ENCODE results near the gene ZNF618.

ZNF618 gene, protein sequence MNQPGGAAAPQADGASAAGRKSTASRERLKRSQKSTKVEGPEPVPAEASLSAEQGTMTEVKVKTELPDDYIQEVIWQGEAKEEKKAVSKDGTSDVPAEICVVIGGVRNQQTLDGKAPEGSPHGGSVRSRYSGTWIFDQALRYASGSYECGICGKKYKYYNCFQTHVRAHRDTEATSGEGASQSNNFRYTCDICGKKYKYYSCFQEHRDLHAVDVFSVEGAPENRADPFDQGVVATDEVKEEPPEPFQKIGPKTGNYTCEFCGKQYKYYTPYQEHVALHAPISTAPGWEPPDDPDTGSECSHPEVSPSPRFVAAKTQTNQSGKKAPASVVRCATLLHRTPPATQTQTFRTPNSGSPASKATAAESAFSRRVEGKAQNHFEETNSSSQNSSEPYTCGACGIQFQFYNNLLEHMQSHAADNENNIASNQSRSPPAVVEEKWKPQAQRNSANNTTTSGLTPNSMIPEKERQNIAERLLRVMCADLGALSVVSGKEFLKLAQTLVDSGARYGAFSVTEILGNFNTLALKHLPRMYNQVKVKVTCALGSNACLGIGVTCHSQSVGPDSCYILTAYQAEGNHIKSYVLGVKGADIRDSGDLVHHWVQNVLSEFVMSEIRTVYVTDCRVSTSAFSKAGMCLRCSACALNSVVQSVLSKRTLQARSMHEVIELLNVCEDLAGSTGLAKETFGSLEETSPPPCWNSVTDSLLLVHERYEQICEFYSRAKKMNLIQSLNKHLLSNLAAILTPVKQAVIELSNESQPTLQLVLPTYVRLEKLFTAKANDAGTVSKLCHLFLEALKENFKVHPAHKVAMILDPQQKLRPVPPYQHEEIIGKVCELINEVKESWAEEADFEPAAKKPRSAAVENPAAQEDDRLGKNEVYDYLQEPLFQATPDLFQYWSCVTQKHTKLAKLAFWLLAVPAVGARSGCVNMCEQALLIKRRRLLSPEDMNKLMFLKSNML

GRCh38 chr9:113876151-113876992 lies at the start of gene ZNF618:
Gene ZNF618 (plus strand): TSS chr9:113876309. CDS start chr9:113876381, 72 bp downstream.
- no peak for DNase-seq (ENCODE audit: low read depth, low spot score)

DNA sequence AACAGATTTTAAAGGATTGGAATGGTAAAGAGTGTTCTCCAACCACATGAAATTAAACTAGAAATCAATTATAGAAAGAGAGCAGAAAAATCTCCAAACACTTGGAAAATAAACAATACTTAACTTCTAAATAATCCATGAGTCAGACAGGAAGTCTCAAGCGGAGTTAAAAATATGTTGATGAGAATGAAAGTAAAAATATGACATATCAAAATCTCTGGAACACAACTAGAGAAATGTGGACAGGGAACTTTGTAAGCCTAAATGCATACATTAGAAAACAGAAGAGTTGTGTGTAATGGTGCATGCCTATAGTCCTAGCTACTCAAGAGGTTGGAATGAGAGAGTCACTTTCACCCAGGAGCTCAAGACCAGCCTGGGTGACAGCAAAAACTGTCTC lies 47.9 kb upstream of the ZNF618 start:
- no peak for DNase-seq (ENCODE audit: low read depth, low spot score)

GRCh38 chr9:113837334-113837733 lies 38.8 kb upstream of the ZNF618 start:
- no peak for DNase-seq (ENCODE audit: low read depth, low spot score)

- no peak for DNase-seq (ENCODE audit: low read depth, low spot score)
Measured at GRCh38 chr9:113842086-113842485, 34.0 kb upstream of the ZNF618 start.

DNA sequence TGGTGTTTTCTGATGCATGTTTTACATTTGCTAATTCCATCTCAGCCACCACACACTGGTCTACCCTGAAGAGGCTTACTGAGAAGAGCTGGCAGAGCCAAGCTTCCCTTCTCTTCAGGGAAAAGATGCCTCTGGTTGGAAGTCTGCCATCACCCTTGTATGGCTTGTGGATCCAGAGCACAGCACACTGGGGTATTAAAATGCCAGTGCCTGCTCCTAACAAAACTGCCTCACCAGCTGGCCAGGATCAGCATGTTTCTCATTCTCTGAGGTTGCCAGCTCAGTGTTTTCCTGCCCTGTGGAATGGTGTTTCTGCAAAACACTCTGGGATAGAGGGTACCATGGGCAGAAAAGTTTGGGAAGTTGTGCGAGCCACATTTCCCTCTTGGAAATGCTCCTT lies 31.6 kb upstream of the ZNF618 start:
- no peak for DNase-seq (ENCODE audit: low read depth, low spot score)

DNA sequence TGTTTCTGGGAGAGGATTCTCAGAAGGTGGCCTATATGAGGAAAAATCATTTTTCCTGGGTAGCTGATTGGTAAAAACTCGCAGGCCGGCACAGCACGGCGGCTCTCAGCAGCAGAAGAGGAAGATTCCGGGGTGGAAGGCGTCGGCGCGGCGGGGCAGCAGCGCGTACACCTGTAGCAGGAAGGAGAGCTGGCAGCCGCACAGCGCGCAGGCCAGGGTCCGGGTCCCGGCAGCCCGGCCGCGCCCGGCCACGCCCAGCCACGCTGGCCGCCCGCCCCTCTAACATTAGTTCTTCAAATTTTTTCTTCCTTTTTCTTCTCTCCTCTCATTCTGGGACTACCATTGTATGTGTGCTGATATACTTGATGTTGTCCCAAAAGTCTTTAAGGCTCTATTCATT lies 24.8 kb upstream of the ZNF618 start:
- no peak for DNase-seq (ENCODE audit: low read depth, low spot score)

- no peak for DNase-seq (ENCODE audit: low read depth, low spot score)
Measured at GRCh38 chr9:113851873-113852272, 24.2 kb upstream of the ZNF618 start.

- no peak for DNase-seq (ENCODE audit: low read depth, low spot score)
Measured at GRCh38 chr9:113853333-113853732, 22.8 kb upstream of the ZNF618 start.

DNA sequence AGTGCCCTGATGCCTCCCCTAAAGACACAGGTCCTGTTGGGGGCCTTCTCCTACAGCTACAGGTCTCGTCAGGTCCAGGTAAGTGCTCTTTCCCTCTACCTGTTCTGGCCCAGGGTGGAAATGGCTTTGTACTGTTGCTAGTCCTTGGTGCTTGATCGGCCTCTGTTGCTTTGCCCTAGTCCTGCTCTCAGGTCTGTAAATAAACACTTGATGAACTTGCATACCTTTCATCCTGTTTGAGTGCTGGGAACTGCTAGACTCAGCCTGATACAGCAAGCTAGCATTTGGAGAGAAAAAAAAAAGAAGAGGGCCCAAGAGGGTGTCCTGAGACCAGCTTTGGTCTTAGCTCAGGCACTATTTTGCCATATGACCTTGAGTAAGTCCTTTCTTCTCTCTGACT lies 21.8 kb upstream of the ZNF618 start:
- DNase-seq (ENCODE audit: low read depth, low spot score): no peak

DNA sequence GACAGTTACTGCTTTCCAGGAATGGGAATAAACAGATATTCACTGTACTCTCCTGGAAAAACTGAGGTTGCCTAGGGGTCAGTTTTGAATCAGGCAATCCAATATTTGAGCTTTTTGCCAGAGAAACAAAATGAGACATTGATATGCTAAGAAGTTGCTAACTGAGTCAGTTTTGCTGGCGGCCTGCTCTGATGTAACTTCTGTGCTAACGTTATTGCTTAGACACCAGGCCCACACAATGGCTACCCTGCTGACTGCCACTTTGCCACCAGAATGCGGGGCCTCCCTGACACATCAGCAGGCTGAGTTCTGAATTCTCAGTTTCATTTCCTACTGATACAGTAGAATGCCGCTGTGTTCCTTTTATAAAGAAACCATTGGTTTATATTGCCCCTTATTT lies 18.2 kb upstream of the ZNF618 start:
- no peak for DNase-seq (ENCODE audit: low read depth, low spot score)

DNA sequence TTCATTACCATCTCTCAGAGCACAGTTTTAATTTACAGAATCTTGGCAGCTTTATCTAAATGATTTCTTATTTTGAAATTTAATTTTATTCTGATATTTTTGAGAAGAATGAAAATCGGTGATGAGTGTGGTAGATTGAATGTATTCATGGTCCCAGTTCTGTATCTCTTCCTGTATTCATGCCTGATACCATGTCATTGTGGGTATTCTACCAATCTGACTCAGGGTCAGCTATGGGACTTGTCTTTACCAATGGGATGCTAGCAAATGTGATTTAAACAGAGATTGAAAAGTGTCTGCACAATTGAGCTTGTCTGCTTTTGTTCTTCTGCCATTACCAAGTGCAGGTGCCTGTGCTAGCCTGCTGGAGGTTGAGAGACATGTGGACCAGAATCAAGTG lies 17.8 kb upstream of the ZNF618 start:
- no peak for DNase-seq (ENCODE audit: low read depth, low spot score)

DNA sequence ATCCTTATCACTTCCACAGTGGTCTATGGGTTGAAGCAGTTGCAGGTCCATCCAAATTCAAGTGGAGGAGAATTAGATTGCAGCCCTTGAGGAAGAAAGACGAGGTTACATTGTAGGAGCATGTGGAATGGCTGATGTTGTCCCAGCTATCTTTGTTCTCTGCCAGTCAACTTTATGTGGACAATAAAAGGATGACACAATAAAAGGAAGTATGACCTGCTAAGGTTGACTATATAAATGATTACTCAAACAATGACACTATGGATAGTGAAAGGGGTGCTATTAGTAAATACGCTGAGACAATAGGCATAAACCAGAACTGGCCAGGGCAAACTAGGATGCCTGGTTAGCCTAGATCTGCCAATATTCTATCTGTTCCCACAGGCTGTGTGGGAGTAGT lies 12.8 kb upstream of the ZNF618 start:
- DNase-seq (ENCODE audit: low read depth, low spot score): no peak

GRCh38 chr9:113868501-113868900 lies 7.6 kb upstream of the ZNF618 start:
- no peak for DNase-seq (ENCODE audit: low read depth, low spot score)

GRCh38 chr9:113872485-113873143 lies 3.5 kb upstream of the ZNF618 start:
- DNase-seq (ENCODE audit: low read depth, low spot score): no peak

GRCh38 chr9:113873446-113873845 lies 2.7 kb upstream of the ZNF618 start:
- no peak for DNase-seq (ENCODE audit: low read depth, low spot score)

GRCh38 chr9:113873926-113874325 lies 2.2 kb upstream of the ZNF618 start:
- DNase-seq (ENCODE audit: low read depth, low spot score): no peak

- no peak for DNase-seq (ENCODE audit: low read depth, low spot score)
Measured at GRCh38 chr9:113875459-113876150, 504 bp upstream of the ZNF618 start.

DNA sequence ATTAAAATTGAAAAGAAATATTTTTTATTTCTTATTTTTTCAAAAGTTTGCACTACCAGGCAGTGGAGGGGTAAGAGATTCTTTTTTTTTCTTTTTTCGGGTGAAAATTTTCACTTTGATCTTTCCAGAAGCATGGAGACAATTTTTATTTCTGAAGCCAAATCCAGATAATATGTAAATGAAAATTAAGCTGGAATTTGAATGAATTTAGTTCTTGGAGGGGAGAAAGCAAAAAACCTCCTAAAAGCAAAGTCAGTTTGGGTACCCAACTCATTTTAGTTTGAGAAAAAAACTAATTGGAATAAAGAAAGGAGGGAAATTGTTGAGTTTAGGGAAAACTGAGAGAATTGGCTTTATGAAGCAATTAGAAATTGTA lies 872 bp downstream of the ZNF618 start:
- DNase-seq (ENCODE audit: low read depth, low spot score): no peak

GRCh38 chr9:113879318-113879717 lies 3.2 kb downstream of the ZNF618 start:
- DNase-seq (ENCODE audit: low read depth, low spot score): no peak

GRCh38 chr9:113879911-113880310 lies 3.8 kb downstream of the ZNF618 start:
- no peak for DNase-seq (ENCODE audit: low read depth, low spot score)

- no peak for DNase-seq (ENCODE audit: low read depth, low spot score)
Measured at GRCh38 chr9:113882181-113882580, 6.1 kb downstream of the ZNF618 start.
